GM19351 (cell line): ENCODE results near the gene FGF11.

Experiments
- ATAC-seq: cut with Tn5 transposase; IDR thresholded peaks from one replicate; pipeline ENCODE4 v1.9.1; 2021; ENCODE audit warnings: mild to moderate bottlenecking, moderate library complexity; ENCODE audit not compliant: unreplicated experiment

Gene FGF11

GRCh38 chr17:7408252-7408727 lies 31.0 kb upstream of the FGF11 start:
- no peak for ATAC-seq

GRCh38 chr17:7408863-7409262 lies 30.4 kb upstream of the FGF11 start:
- no peak for ATAC-seq

GRCh38 chr17:7409716-7410115 lies 29.6 kb upstream of the FGF11 start:
- ATAC-seq = no peak

- no peak for ATAC-seq
Measured at GRCh38 chr17:7410634-7411426, 28.5 kb upstream of the FGF11 start.

GRCh38 chr17:7411427-7411750 lies 27.9 kb upstream of the FGF11 start:
- ATAC-seq = no peak

- no peak for ATAC-seq
Measured at GRCh38 chr17:7413346-7413985, 25.8 kb upstream of the FGF11 start.

- no peak for ATAC-seq
Measured at GRCh38 chr17:7414837-7415236, 24.5 kb upstream of the FGF11 start.

GRCh38 chr17:7415784-7416183 lies 23.5 kb upstream of the FGF11 start:
- no peak for ATAC-seq

- no peak for ATAC-seq
Measured at GRCh38 chr17:7416323-7416722, 23.0 kb upstream of the FGF11 start.

GRCh38 chr17:7417056-7417655 lies 22.2 kb upstream of the FGF11 start:
- ATAC-seq = no peak

GRCh38 chr17:7418472-7419152 lies 20.7 kb upstream of the FGF11 start:
- no peak for ATAC-seq

- no peak for ATAC-seq
Measured at GRCh38 chr17:7419819-7420610, 19.3 kb upstream of the FGF11 start, which contains the start of gene SPEM1. Gene SPEM1 (plus strand): TSS chr17:7420324. CDS start chr17:7420385, 61 bp downstream.

GRCh38 chr17:7421186-7421585 lies 18.1 kb upstream of the FGF11 start:
- ATAC-seq = no peak

GRCh38 chr17:7423679-7424078 lies 15.6 kb upstream of the FGF11 start:
- no peak for ATAC-seq

GRCh38 chr17:7425316-7425715 lies 14.0 kb upstream of the FGF11 start, which contains the start of gene SPEM2:
Gene SPEM2 (plus strand): TSS chr17:7425616. CDS start chr17:7425689, 73 bp downstream.
- no peak for ATAC-seq

GRCh38 chr17:7425756-7426155 lies 13.6 kb upstream of the FGF11 start:
- no peak for ATAC-seq

GRCh38 chr17:7426203-7426863 lies 13.0 kb upstream of the FGF11 start:
- no peak for ATAC-seq

GRCh38 chr17:7426896-7427489 lies 12.3 kb upstream of the FGF11 start:
- no peak for ATAC-seq

- ATAC-seq = no peak
Measured at GRCh38 chr17:7427549-7427948, 11.8 kb upstream of the FGF11 start.

GRCh38 chr17:7428557-7428956 lies 10.8 kb upstream of the FGF11 start, which contains the start of gene SPEM3:
Gene SPEM3 (plus strand): TSS chr17:7428857. CDS start chr17:7428903, 46 bp downstream.
- ATAC-seq = no peak
